ENCODE data around the gene CCDC74B.
"Not testable (repeated sequence)": the region's sequence is repeated elsewhere in the genome, so short reads cannot be mapped to it uniquely, and the experiment has no call there.

Gene CCDC74B

DNA sequence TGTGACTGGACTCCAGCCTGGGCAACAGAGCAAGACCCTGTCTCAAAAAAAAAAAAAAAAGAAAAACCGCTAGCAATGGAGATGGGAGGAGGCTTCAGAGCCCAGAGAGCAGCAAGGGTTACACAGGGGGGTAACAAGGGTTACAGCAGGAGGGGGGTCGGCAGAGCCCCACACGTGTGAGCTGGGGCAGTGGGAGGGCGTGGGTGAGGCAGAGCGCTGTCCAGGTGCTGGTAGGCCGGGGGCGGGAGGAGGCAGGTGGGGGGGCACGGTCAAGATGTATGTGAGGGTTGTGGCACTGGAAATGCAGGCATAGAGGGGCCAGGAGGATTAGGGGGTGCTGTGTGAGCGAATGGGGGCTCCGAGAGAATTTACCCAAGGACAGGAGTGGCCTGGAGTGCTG lies 40.5 kb upstream of the CCDC74B start:
- no peak overlapping the region for H2AFZ ChIP-seq (ENCODE audit: low read depth, low read length, severe bottlenecking)
- H3F3A ChIP-seq (ENCODE audit: insufficient read depth), result no peaks in the 10 kb centered on the region
- no peaks in the 10 kb centered on the region for H3K9me3 ChIP-seq (ENCODE audit: insufficient read depth, low read length)
- H3K4me2 ChIP-seq (ENCODE audit: low read depth, low read length, poor library complexity, severe bottlenecking), result no peak overlapping the region
- no peak overlapping the region for H3K4me3 ChIP-seq (ENCODE audit: insufficient read depth, low read length, poor library complexity, severe bottlenecking)
- TF ChIP-seq, protein P1, sequence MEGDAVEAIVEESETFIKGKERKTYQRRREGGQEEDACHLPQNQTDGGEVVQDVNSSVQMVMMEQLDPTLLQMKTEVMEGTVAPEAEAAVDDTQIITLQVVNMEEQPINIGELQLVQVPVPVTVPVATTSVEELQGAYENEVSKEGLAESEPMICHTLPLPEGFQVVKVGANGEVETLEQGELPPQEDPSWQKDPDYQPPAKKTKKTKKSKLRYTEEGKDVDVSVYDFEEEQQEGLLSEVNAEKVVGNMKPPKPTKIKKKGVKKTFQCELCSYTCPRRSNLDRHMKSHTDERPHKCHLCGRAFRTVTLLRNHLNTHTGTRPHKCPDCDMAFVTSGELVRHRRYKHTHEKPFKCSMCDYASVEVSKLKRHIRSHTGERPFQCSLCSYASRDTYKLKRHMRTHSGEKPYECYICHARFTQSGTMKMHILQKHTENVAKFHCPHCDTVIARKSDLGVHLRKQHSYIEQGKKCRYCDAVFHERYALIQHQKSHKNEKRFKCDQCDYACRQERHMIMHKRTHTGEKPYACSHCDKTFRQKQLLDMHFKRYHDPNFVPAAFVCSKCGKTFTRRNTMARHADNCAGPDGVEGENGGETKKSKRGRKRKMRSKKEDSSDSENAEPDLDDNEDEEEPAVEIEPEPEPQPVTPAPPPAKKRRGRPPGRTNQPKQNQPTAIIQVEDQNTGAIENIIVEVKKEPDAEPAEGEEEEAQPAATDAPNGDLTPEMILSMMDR (IDR thresholded peaks at IDR 0.05; ENCODE audit: insufficient read depth, low read length, poor library complexity, severe bottlenecking), result no peak
- TF ChIP-seq EZH2phosphoT487 (conservative IDR thresholded peaks at IDR 0.05; ENCODE audit: low read length), result no peak
- no peak overlapping the region for H3K27ac ChIP-seq (ENCODE audit: low read depth, low read length)
- peaks cover 31% of the 10 kb centered on the region for H3K79me2 ChIP-seq (ENCODE audit: insufficient read depth, low read length)
- H4K20me1 ChIP-seq (ENCODE audit: low read depth, low read length), result no peaks in the 10 kb centered on the region
- H3K36me3 ChIP-seq (ENCODE audit: low read length), result no peaks in the 10 kb centered on the region
- H3K9ac ChIP-seq (ENCODE audit: low read length), result no peak overlapping the region
- no peaks in the 10 kb centered on the region for H3K9me2 ChIP-seq (replicated peaks; ENCODE audit: insufficient read depth, low read length)
- no peaks in the 10 kb centered on the region for H3K27me3 ChIP-seq (ENCODE audit: low read length)

DNA sequence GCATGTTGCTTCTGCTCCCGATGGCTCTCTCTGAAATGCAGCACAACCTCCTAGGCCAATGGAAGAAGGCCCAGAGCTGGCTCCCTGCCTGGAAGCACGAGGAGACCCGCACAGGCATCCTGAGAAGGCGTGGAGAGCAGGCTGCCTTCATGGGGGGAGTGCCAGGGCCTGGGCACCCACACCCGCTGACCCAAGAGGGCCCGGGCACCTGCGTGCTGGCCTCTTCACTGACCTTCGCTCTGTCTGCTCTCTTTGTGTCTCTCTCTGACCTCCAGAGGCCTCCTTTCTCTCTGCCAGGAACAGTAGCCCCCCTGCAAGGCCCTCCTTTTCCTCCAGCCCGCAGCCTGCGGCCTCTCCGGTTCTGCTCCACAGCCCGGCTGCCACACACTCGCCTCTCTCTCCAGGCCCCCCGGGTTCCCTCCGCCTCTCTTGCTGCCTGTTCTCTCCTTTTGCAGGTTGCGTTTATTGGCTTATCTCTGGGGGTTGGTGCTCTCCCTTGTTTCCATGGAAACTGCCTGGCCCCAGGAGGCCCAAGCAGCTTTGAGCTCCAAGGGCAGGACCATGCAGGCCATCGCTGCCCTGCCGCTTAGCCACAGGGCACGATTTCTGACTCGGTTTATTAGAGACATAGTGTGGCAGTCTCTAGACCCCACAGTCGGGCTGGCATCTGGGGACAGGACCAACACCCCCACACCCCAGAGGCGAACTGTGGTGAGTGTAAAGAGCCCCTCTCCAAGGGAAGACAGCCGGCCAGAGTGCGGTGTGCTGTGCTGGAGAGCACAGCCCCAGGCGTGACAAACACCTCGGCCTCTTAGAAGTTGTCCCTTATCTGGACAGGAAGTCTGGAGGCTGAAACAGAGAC lies 38.8 kb upstream of the CCDC74B start:
- Histone ChIP-seq H3K4me2 (ENCODE audit: low read depth, low read length, poor library complexity, severe bottlenecking) (peak overlapping the region; percentile 82), H3K79me2 (ENCODE audit: insufficient read depth, low read length) (peaks cover 47% of the 10 kb centered on the region), H3K36me3 (ENCODE audit: low read length) (no peaks in the 10 kb centered on the region), H3K9me2 (replicated peaks; ENCODE audit: insufficient read depth, low read length) (no peaks in the 10 kb centered on the region), H3K9ac (ENCODE audit: low read length) (peak overlapping the region; percentile 85), H3K4me3 (ENCODE audit: insufficient read depth, low read length, poor library complexity, severe bottlenecking) (peak overlapping the region; percentile 77), H3K9me3 (ENCODE audit: insufficient read depth, low read length) (no peaks in the 10 kb centered on the region), H2AFZ (ENCODE audit: low read depth, low read length, severe bottlenecking) (no peak overlapping the region), H3F3A (ENCODE audit: insufficient read depth) (no peaks in the 10 kb centered on the region), H3K27me3 (ENCODE audit: low read length) (no peaks in the 10 kb centered on the region), H4K20me1 (ENCODE audit: low read depth, low read length) (no peaks in the 10 kb centered on the region), H3K27ac (ENCODE audit: low read depth, low read length) (no peak overlapping the region)
- TF ChIP-seq, protein P1 (IDR thresholded peaks at IDR 0.05; ENCODE audit: insufficient read depth, low read length, poor library complexity, severe bottlenecking), result no peak
- no peak for TF ChIP-seq EZH2phosphoT487 (conservative IDR thresholded peaks at IDR 0.05; ENCODE audit: low read length)

DNA sequence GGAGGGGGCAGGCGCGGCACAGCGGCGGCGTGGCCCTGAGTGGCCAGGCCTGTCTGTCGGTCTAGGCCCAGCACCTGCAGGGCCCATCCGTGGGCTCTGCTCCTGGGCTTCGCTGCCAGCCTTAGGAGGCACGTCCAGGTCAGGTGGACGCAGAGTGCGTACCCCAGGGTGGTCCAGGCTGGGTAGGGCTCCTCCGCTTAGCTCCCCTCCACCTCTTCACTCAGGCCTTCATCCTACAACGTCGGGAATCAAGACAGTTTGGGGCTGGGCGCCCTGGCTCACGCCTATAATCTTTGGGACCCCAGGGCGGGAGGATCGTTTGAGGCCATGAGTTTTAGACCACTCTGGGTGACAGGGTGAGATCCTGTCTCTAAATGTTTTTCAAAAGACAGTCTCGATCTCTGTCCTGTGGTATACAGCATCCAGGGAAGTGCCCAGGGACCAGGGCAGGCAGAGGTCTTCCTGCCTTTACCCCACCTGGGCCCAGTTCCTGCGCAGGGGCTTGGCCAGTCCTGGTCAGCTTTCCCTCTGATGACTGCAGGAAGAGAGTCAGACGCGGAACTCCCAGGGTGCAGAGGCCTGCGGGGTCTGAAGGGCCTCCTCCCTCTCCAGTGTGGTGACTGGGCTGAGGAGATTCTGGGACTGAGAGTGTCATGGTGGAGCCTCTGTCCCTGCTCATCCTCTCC lies 38.1 kb upstream of the CCDC74B start:
- H2AFZ ChIP-seq (ENCODE audit: low read depth, low read length, severe bottlenecking); H3K27me3 ChIP-seq (ENCODE audit: low read length); H3K36me3 ChIP-seq (ENCODE audit: low read length); H4K20me1 ChIP-seq (ENCODE audit: low read depth, low read length); H3K9me3 ChIP-seq (ENCODE audit: insufficient read depth, low read length); H3K9me2 ChIP-seq (replicated peaks; ENCODE audit: insufficient read depth, low read length); H3F3A ChIP-seq (ENCODE audit: insufficient read depth): not testable (repeated sequence)
- peak overlapping the region; percentile 56 for H3K27ac ChIP-seq (ENCODE audit: low read depth, low read length)
- H3K4me2 ChIP-seq (ENCODE audit: low read depth, low read length, poor library complexity, severe bottlenecking), result peak overlapping the region; percentile 82
- peak overlapping the region; percentile 85 for H3K9ac ChIP-seq (ENCODE audit: low read length)
- peak overlapping the region; percentile 77 for H3K4me3 ChIP-seq (ENCODE audit: insufficient read depth, low read length, poor library complexity, severe bottlenecking)
- peaks cover 55% of the 10 kb centered on the region for H3K79me2 ChIP-seq (ENCODE audit: insufficient read depth, low read length)

DNA sequence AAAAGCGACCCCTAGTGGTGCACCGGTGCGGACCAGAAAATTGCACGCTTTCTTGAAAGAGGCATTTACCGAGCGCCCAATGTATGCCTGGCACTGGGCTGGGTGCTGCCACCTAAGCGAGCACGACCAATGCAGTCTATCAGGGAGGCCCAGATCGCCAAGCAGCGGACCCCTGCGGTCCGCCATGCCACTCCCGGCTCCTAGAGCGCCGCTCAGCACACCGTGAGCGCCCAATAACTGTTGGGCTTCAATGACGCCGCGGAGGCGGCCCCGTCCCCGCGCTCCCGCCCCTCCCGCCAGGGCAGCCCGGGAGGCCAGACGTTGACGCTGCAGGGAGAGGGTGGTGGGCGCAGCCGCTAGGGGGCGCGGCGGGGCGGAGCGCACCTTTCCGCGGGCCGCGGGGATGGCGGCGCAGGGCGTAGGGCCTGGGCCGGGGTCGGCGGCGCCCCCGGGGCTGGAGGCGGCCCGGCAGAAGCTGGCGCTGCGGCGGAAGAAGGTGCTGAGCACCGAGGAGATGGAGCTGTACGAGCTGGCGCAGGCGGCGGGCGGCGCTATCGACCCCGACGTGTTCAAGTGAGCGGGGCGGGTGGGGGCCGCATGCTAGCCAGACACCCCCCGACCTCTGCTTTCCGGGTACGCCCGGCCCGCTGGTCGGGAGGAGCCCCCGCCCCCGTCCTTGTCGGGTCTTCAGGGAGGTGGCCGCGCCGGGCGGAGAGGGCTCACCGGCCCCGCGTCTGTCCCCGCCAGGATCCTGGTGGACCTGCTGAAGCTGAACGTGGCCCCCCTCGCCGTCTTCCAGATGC lies 37.2 kb upstream of the CCDC74B start, which contains the start of gene MZT2B:
MZT2B (plus strand) TSS at position 383 of the 803 bp plus-strand sequence; CDS start at position 404, 21 bp downstream.
- Histone ChIP-seq H3K4me2 (ENCODE audit: low read depth, low read length, poor library complexity, severe bottlenecking) (peak within 1 kb of the TSS; percentile 82), H2AFZ (ENCODE audit: low read depth, low read length, severe bottlenecking) (peak within 1 kb of the TSS; percentile 74), H3K9ac (ENCODE audit: low read length) (peak within 1 kb of the TSS; percentile 85), H3K79me2 (ENCODE audit: insufficient read depth, low read length) (peaks cover 64% of the 10 kb centered on the region), H3K27ac (ENCODE audit: low read depth, low read length) (peak within 1 kb of the TSS; percentile 82), H3K4me3 (ENCODE audit: insufficient read depth, low read length, poor library complexity, severe bottlenecking) (peak within 1 kb of the TSS; percentile 77)
- H3F3A ChIP-seq (ENCODE audit: insufficient read depth); H3K27me3 ChIP-seq (ENCODE audit: low read length); H4K20me1 ChIP-seq (ENCODE audit: low read depth, low read length); H3K9me3 ChIP-seq (ENCODE audit: insufficient read depth, low read length); H3K36me3 ChIP-seq (ENCODE audit: low read length); H3K9me2 ChIP-seq (replicated peaks; ENCODE audit: insufficient read depth, low read length): not testable (repeated sequence)
